UCSD-AML1 (cell line): ENCODE results near the gene PCLAF.
"Not testable (repeated sequence)": the region's sequence is repeated elsewhere in the genome, so short reads cannot be mapped to it uniquely, and the experiment has no call there.

Source experiments
- DNase-seq: peaks from one replicate; lab custom pipeline; 2025; ENCODE audit not compliant: unreplicated experiment; lab: John Stamatoyannopoulos, UW

The PCLAF gene

DNA sequence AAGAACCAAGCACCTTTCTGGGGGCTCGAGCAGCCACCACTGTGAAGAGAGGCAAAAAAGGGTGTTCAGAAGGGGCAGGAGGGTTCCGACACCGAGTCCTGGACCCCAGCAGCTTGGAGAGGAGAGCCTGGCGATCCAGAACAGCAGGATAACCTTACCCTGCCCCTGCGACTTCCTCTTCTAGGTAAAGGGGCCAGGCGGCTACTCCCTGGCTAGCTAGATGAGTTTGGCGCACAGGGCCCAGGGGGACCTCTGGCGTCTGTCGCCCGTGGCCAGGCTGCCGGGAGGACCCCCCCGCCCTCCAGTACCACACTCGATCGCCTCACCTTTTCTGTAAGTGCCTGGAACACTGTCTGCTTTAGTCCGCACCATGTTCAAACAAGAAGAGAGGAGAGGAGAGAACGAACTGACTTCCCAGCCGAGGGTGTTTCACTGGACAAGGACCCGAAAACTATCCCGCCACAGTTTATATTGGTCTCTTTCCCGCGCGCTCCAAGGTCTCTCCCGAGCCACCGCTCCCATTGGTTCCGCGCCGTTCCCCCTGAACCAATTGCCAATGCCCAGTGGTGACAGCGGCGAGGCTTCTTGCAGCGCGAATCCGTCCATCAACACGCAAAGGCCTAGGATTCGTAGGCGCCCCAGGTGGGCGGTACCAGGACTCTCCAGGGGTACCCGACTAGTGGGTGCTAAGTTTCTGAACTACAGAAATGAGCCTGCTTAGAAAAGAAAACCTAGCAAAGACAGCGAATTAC, at the start of gene PCLAF:
Gene PCLAF, minus strand, starts transcription at position 442 of the 752 bp plus-strand sequence. Its CDS starts 70 bp downstream, at position 372.
- peak; percentile 93 for DNase-seq

GRCh38 chr15:64430000-64430735, 48.9 kb upstream of the PCLAF start:
- peak; percentile 39 for DNase-seq

- no peak for DNase-seq
Observed at GRCh38 chr15:64429448-64429847, 48.2 kb upstream of the PCLAF start.

- DNase-seq: no peak
Observed at GRCh38 chr15:64426845-64427465, 45.7 kb upstream of the PCLAF start.

- no peak for DNase-seq
Observed at GRCh38 chr15:64425221-64425620, 44.0 kb upstream of the PCLAF start.

DNA sequence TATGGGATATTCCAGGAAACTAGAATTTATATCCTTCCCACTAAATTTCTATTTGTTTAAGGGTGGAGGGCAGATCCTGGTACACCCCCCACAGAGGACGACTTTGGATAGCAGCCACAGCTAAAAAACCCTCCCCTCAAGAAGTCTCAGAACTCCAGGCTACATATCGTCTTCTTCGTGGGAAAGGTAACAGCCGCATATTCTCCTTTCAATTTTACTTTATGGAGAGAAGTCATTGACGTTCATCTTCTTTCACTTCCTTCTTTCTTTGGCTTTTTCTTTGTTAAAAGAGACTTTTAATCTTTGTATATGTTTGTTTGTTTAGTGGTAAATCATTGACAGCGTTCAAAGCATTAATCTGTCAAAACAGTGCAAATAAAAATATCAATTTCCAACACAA, 42.7 kb upstream of the PCLAF start:
- DNase-seq: no peak

DNA sequence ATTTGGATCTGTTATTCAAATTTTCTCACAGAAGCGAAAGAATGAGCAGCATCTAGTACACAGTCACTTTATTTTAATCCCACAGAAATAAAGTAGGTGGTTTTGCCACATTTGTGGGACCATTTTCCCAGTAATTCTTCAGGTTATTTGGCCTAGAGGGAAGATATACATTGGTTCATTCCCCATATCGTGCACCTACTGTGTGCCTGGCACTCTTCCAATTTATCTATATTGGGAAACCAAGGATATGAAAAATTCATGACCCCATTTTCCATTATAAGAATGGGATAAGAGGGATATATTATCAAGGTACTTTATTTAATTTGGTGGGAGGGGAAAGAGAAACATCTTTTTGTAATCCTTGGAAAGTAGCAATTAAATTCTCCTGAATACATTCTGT, 41.5 kb upstream of the PCLAF start:
- no peak for DNase-seq

DNA sequence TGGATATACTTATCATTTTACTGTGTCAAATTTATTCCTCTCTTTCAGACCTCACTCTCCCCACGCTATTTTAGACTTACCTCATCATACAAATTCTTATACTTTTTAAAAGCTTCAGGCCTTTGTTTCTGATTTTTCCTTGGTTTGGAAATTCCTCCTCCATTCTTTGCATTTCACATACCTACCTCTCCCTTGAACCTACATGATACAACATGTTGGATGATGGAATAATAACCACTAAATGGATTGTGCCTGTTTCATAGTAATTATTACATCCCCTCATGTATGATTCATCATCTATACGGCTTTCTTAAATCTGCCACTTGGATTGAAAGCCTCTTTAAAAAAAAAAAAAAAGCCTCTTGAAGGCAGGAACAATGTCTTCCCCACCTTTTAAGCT, 31.0 kb upstream of the PCLAF start:
- no peak for DNase-seq

GRCh38 chr15:64400583-64400982, 19.3 kb upstream of the PCLAF start:
- DNase-seq: no peak

DNA sequence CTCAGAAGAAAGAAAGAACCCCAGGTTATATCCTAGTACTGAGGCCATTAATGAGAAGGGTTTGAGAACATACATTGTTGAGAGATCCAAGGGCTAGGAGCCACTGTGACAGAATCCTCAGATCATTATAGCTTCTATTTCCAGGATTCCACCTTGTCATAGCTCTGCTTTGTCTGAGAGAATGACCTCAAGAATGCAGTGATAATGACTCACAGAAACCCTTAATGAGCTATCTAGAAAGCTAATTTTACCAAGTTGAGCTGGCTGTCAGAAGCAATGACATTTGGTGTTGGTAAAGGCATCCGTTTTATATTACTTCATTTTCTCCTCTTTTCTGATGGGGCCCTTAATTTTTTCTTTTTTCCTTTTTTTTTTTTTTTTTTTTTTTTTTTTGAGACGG, 17.3 kb upstream of the PCLAF start:
- no peak for DNase-seq

DNA sequence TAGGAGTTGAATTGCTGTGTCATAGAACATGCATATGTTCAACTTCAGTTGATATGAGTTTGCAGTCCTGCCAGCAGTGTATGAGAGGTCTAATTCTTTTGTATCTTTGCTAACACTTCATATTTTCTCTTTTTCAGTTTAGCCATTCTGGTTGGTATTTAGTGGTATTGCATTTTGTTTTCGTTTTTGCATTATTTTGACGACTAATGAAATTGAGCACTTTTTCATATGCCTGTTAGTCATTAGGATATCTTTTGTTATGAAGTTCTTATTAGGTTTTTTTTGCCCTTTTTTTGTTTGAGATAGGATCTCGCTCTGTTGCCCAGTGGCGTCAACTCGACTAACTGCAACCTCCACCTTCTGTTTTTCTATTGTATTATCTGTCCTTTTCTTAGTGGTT, 15.5 kb upstream of the PCLAF start:
- DNase-seq: no peak

- not testable (repeated sequence) for DNase-seq
Observed at GRCh38 chr15:64392471-64392870, 11.2 kb upstream of the PCLAF start.

GRCh38 chr15:64389036-64389435, 7.8 kb upstream of the PCLAF start:
- DNase-seq: no peak

GRCh38 chr15:64387562-64388168, 6.4 kb upstream of the PCLAF start, which contains the start of gene TRIP4:
TRIP4 (plus strand) TSS chr15:64387836; CDS start chr15:64387864, 28 bp downstream.
- peak; percentile 96 for DNase-seq

DNA sequence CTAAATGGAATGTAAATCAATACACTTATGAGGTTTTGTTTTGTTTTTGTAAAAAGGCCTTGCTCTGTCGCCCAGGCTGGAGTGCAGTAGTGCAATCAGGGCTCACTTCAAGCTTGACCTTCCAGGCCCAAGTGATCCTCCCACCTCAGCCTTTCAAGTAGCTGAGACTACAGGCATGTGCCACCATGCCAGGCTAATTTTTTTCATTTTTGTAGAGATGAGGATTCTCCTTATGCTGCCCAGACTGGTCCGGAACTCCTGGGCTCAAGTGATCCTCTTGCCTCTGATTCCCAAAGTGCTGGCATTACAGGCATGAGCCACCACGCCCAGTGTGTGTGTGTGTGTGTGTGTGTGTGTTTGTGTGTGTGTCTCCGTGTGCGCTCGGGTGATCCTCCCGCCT, 5.0 kb upstream of the PCLAF start:
- no peak for DNase-seq

- DNase-seq: no peak
Observed at GRCh38 chr15:64383760-64384159, 2.5 kb upstream of the PCLAF start.

DNA sequence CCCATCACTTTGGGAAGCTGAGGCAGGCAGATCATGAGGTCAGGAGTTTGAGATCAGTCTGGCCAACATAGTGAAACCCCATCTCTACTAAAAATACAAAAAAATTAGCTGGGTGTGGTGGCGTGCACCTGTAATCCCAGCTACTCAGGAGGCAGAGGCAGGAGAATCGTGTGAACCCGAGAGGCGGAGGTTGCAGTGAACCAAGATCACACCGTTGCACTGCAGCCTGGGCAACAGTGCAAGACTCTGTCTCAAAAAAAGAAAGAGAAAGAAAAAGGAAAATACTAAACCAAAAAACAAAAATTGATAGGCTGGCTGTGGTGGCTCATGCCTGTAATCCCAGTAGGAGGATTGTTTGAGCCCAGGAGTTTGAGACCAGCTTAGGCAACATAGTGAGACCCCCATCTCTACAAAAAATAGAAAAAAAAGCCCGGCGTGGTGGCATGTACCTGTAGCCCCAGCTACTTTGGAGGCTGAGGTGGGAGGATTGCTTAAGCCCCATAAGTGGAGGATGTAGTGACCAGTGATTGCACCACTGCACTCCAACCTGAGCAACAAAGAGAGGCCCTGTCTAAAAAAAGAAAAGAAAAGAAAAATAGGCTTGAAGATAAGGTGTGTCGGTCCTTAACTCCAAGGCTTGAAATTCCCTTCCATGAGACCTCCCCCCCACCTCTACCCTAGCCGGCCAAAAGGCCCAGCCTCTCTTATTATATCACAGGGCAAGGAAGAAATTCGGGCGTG, 941 bp downstream of the PCLAF start:
- not testable (repeated sequence) for DNase-seq

DNA sequence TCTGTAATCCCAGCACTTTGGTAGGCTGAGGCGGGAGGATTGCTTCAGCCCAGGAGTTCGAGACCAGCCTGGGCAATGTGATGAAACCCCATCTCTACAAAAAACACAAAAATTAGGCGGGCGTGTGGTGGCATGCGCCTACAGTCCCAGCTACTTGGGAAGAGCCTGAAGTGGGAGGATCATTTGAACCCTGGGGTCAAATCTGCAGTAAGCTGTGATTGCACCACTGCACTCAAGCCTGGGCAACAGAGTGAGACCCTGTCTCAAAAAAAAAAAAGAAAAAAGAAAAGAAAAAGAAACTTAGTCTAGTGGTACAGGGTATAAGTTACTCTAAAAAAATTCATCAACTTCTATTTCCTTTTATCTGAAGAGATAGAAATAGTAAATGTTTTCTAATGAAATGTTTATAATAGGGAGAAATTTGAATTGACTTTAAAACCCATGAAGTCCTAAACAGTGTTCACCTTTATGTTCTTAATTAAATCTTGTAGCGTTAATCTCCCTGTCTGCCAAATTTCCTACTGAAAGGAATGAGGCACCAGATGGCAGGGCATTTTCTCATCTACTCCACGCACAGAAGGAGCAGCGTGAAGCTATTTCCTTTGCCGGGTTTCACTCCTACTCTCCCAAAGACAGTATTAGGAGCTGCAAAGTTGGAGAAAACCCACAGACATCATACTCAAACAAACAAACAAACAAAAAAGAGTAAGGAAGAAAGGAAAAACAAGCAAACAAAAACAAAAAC, 1.9 kb downstream of the PCLAF start:
- no peak for DNase-seq

DNA sequence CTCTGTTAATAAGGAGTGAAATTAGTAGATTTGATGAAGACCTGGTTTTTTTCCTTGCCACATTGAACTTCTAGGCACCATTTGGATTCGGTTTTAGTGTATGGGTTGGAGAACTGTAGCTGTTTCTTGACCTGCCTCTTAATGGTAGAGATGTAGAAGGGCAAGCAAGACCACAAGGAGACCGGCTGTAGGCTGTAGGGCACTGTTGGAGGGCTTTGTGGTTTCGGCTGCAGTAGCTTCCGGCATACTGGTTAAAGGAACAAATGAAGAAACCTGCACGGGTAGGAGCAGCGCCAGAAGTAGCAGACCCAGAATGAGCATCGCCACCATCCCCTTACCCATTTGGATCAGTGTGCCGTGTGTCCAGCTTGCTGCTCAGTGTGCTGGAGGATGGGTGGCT, 7.9 kb downstream of the PCLAF start:
- peak; percentile 30 for DNase-seq

DNA sequence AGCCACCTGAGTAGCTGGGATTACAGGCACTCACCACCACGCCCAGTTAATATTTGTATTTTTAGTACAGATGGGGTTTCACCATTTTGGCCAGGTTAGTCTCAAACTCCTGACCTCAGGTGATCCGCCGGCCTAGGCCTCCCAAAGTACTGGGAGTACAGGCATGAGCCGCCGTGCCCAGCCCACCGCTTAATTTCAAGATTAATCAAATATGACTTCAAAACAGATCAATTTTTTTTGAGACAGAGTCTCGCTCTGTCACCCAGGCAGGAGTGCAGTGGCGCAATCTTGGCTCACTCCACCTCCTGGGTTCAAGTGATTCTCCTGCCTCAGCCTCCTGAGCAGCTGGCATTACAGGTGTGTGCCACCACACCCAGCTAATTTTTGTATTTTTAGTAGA, 9.9 kb downstream of the PCLAF start:
- not testable (repeated sequence) for DNase-seq
